Transverse colon (tissue), 4 donors: ENCODE data around the gene POM121L2. TPM values are rescaled to one million over a fixed set of nuclear protein-coding genes. Genes with fewer than 3 reads are reported as not detected.
"Not testable (repeated sequence)": the region's sequence is repeated elsewhere in the genome, so short reads cannot be mapped to it uniquely, and the experiment has no call there.

Experiments used
- DNase-seq: peaks from one replicate; pipeline ENCODE4 v3.0.0-alpha.2; 2019
- H3K27ac ChIP-seq, 4 donors: fragments of 200-600 bp; sonication (generic); 2 replicates each; pipeline ENCODE4 v1.5.1; 2016 to 2018; ENCODE audit warnings: inconsistent platforms in 4 of 4
- H3K27me3 ChIP-seq: fragments of 200-600 bp; sonication (generic); 2 replicates; pipeline ENCODE4 v1.5.1; 2017; ENCODE audit warnings: inconsistent platforms
- H3K36me3 ChIP-seq, 4 donors: fragments of 200-600 bp; sonication (generic); 2 replicates each; pipeline ENCODE4 v1.5.1; 2017 to 2019; ENCODE audit warnings: inconsistent platforms in 4 of 4
- H3K4me1 ChIP-seq, 4 donors: fragments of 200-600 bp; sonication (generic); 2 replicates each; pipeline ENCODE4 v1.5.1; 2017 to 2020; ENCODE audit warnings: inconsistent platforms in 4 of 4
- H3K4me3 ChIP-seq, 4 donors: fragments of 200-600 bp; sonication (generic); 1 replicate in 1 of 4; 2 replicates in 3 of 4; pipeline versions ENCODE4 v1.5.1 to v1.6.1; 2017 to 2019; ENCODE audit warnings: inconsistent platforms in 4 of 4
- H3K9me3 ChIP-seq, 2 donors: fragments of 200-600 bp; sonication (generic); 2 replicates each; pipeline ENCODE4 v1.5.1; 2017 to 2019; ENCODE audit warnings: inconsistent platforms in 2 of 2
- EP300 ChIP-seq: sonication (generic); formaldehyde crosslinking; IDR thresholded peaks from one replicate; pipeline ENCODE4 v1.6.1; 2017; ENCODE audit warnings: antibody characterized with exemption, low read depth
- POLR2A ChIP-seq: fragments of 450-650 bp; IDR thresholded peaks from one replicate; pipeline ENCODE4 v1.6.1; 2016; ENCODE audit warnings: antibody characterized with exemption, mild to moderate bottlenecking, moderate library complexity
- POLR2AphosphoS5 ChIP-seq, 3 donors: sonication (generic); formaldehyde crosslinking; IDR thresholded peaks; one replicate each; pipeline ENCODE4 v1.6.1; 2016; ENCODE audit warnings: antibody characterized with exemption in 3 of 3
- WGBS, 2 donors: methylation state at CpG; one replicate each; pipeline ENCODE4 v1.1.5; 2018; ENCODE audit warnings: low coverage in 1 of 2; 5-methylcytosine and 5-hydroxymethylcytosine counted together
- in situ Hi-C, 4 donors: fragments of 200-750 bp; cut with MboI; loops; one replicate each; pipeline versions ENCODE4 v1.15.0 to v1.15.1; 2017; ENCODE audit warnings: low sequenced_read_pairs in 3 of 4, low pct_ligation_motif_present in 1 of 4, low pct_unique_long_range_greater_than_20kb in 1 of 4
- intact Hi-C: fragments of 100-400 bp; cut with DNase I; formaldehyde crosslinking; loops from one replicate; pipeline ENCODE4 v1.15.1; 2023; ENCODE audit warnings: low total_unique reads
- total RNA-seq, 4 donors: library from RNA; depleted of rRNA; stranded (reverse); fragments of >200 nt; gene quantifications; one replicate each; pipeline ENCODE4 v1.1.0, GENCODE V29; 2016
- TF ChIP-seq, protein P1 (sequence below), 5 experiments: fragments of 200-600 bp in 3 of 5; fragments of 450-650 bp in 2 of 5; sonication (generic) in 3 of 5; IDR thresholded peaks; 1 replicate in 2 of 5; 2 replicates in 3 of 5; pipeline ENCODE4 v1.5.1; 2016 to 2017; ENCODE audit warnings: antibody characterized with exemption in 5 of 5, inconsistent platforms in 3 of 5, mild to moderate bottlenecking in 2 of 5, moderate library complexity in 1 of 5

POM121L2 gene
- total RNA-seq, 4 donors from 2014 or later = not detected

DNA sequence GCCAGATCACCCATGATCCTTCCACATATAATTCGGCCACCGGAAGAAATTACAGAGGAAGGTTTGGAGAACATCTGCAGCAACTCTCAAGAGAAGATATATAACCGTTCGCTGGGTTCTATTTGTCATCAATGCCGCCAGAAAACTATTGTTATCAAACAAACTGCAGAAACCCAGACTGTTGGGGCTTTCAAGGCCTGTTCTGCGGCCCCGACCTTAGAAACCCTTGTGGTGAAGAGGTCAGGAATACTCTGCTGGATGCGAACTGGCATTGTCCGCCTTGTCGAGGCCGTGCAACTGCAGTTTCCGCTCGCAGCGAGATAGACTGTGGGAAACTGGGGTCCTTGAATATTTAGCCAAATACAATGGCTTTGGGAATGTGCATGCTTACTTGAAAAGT, 43.3 kb downstream of the POM121L2 start:
- TF ChIP-seq POLR2AphosphoS5 (IDR thresholded peaks at IDR 0.05) (no peak), POLR2A (no peak), EP300 (no peak)
- TF ChIP-seq, protein P1, sequence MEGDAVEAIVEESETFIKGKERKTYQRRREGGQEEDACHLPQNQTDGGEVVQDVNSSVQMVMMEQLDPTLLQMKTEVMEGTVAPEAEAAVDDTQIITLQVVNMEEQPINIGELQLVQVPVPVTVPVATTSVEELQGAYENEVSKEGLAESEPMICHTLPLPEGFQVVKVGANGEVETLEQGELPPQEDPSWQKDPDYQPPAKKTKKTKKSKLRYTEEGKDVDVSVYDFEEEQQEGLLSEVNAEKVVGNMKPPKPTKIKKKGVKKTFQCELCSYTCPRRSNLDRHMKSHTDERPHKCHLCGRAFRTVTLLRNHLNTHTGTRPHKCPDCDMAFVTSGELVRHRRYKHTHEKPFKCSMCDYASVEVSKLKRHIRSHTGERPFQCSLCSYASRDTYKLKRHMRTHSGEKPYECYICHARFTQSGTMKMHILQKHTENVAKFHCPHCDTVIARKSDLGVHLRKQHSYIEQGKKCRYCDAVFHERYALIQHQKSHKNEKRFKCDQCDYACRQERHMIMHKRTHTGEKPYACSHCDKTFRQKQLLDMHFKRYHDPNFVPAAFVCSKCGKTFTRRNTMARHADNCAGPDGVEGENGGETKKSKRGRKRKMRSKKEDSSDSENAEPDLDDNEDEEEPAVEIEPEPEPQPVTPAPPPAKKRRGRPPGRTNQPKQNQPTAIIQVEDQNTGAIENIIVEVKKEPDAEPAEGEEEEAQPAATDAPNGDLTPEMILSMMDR (IDR thresholded peaks at IDR 0.05) = no peak
- no peak overlapping the region for H3K4me3 ChIP-seq
- in situ Hi-C loops (no loop called here), intact Hi-C loops (no loop called here)
- DNase-seq = no peak
- 81 to 96% methylated on average over 4 to 14 of the region's 14 CpGs for WGBS, 2 donors
- H3K27me3 ChIP-seq = peaks cover 80% of the 10 kb centered on the region
- H3K36me3 ChIP-seq = no peaks in the 10 kb centered on the region
- no peak overlapping the region for H3K27ac ChIP-seq
- no peaks in the 10 kb centered on the region for H3K4me1 ChIP-seq
- H3K9me3 ChIP-seq = no peaks in the 10 kb centered on the region

GRCh38 chr6:27267857-27268434, 44.1 kb downstream of the POM121L2 start:
- no peak for DNase-seq
- WGBS, 2 donors = 8 to 28% methylated on average over 6 to 19 of the region's 22 CpGs
- peaks cover 80% of the 10 kb centered on the region for H3K27me3 ChIP-seq
- H3K27ac ChIP-seq = no peak overlapping the region
- H3K4me3 ChIP-seq = no peak overlapping the region
- no peaks in the 10 kb centered on the region for H3K36me3 ChIP-seq
- intact Hi-C loops = no loop called here
- in situ Hi-C loops = no loop called here
- no peaks in the 10 kb centered on the region for H3K9me3 ChIP-seq
- H3K4me1 ChIP-seq = no peaks in the 10 kb centered on the region
- TF ChIP-seq POLR2AphosphoS5 (IDR thresholded peaks at IDR 0.05) (no peak), POLR2A (no peak)

DNA sequence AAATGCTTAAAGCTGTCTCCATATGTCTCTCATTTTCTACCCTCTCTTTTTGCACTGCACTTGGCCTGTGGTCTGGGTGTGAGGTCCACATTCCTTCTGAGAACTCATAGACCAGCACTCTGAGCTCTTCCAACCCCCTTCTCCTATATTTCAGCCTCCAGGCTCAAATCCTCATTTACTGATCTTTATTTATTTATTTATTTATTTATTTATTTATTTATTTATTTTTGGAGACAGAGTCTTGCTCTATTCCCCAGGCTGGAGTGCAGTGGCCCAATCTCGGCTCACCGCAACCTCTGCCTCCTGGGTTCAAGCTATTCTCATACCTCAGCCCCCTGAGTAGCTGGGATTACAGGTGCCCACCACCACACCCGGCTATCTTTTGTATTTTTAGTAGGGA, 45.1 kb downstream of the POM121L2 start:
- H3K9me3 ChIP-seq, intact Hi-C loops, H3K27ac ChIP-seq, H3K4me3 ChIP-seq, H3K36me3 ChIP-seq, in situ Hi-C loops, DNase-seq, H3K4me1 ChIP-seq: not testable (repeated sequence)
- peaks cover 80% of the 10 kb centered on the region for H3K27me3 ChIP-seq
- 93 to 100% methylated on average over 1 to 3 of the region's 3 CpGs for WGBS, 2 donors

DNA sequence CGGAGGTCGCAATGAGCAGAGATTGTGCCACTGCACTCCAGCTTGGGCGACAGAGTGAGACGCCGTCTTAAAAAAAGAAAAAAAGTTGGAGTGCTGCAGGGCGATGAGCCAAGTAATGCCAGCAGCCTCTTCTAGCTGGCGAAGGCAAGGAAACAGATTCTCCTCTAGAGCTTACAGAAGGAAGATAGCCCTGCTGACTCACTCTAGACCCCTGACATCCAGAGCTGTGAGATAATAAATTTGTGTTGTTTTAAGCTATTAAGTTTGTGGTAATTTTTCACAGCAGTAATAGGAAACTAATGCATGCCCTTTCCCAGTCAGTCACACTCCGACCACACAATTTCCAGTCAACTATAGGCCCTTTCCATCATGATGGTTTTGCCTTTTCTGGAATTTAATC, 48.2 kb downstream of the POM121L2 start:
- TF ChIP-seq EP300 (no peak), POLR2AphosphoS5 (IDR thresholded peaks at IDR 0.05) (no peak), POLR2A (no peak)
- TF ChIP-seq, protein P1 (IDR thresholded peaks at IDR 0.05) = no peak
- no peaks in the 10 kb centered on the region for H3K36me3 ChIP-seq
- H3K4me1 ChIP-seq = no peaks in the 10 kb centered on the region
- intact Hi-C loops (no loop called here), in situ Hi-C loops (no loop called here)
- H3K9me3 ChIP-seq = no peaks in the 10 kb centered on the region
- WGBS, 2 donors = 70 to 73% methylated on average over 1 to 8 of the region's 8 CpGs
- H3K27ac ChIP-seq = no peak overlapping the region
- peaks cover 91% of the 10 kb centered on the region for H3K27me3 ChIP-seq
- no peak for DNase-seq
- H3K4me3 ChIP-seq = no peak overlapping the region

DNA sequence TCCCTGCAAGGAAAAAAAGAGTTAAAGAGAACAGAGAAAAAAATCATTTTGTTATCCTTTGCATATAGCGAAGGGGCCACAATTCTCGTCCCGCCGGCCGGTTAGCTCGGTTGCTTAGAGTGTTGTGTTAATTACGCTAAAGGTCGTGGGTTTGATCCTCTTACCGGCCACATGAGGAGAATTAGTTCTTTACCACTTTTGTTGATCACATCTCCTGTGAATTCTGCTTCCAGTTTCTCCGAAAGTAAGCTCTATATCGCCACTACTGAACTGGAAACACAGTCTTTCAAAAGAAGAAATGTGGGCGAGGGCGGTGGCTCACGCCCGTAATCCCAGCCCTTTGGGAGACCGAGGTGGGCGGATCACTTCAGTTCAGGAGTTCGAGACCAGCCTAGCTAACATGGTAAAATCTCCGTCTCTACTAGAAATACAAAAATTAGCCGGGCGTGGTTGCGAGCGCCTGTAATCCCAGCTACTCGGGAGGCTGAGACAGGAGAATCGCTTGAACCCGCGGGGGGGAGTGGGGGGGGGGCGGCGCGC, 51.2 kb downstream of the POM121L2 start:
- no peak for TF ChIP-seq EP300
- TF ChIP-seq, protein P1 (IDR thresholded peaks at IDR 0.05) = no peak
- no peak overlapping the region for H3K27ac ChIP-seq
- no peaks in the 10 kb centered on the region for H3K9me3 ChIP-seq
- in situ Hi-C loops (no loop called here), intact Hi-C loops (no loop called here)
- no peaks in the 10 kb centered on the region for H3K36me3 ChIP-seq
- no peaks in the 10 kb centered on the region for H3K4me1 ChIP-seq
- peaks cover 61% of the 10 kb centered on the region for H3K27me3 ChIP-seq
- 9 to 29% methylated on average over 5 to 28 of the region's 30 CpGs for WGBS, 2 donors
- no peak overlapping the region for H3K4me3 ChIP-seq
- DNase-seq = no peak
